ENCODE measurements around the gene SDK1.

SDK1 gene

GRCh38 chr7:3495954-3496353 lies 194.9 kb downstream of the SDK1 start:
- H3K4me3 ChIP-seq (ENCODE audit: low read depth, low read length): no peak overlapping the region
- DNase-seq (ENCODE audit: low read depth): no peak
- no peak for TF ChIP-seq CTCF (IDR thresholded peaks at IDR 0.05; ENCODE audit: control insufficient read depth, extremely low read depth, insufficient read depth)

- DNase-seq (ENCODE audit: low read depth): no peak
- no peak for TF ChIP-seq CTCF (IDR thresholded peaks at IDR 0.05; ENCODE audit: control insufficient read depth, extremely low read depth, insufficient read depth)
- no peak overlapping the region for H3K4me3 ChIP-seq (ENCODE audit: low read depth, low read length)
Measured at GRCh38 chr7:3497796-3498195, 196.7 kb downstream of the SDK1 start.

- H3K4me3 ChIP-seq (ENCODE audit: low read depth, low read length): no peak overlapping the region
- TF ChIP-seq CTCF (IDR thresholded peaks at IDR 0.05; ENCODE audit: control insufficient read depth, extremely low read depth, insufficient read depth): no peak
- peak; percentile 69 for DNase-seq (ENCODE audit: low read depth)
Measured at GRCh38 chr7:3501671-3502070, 200.6 kb downstream of the SDK1 start.

- no peak for DNase-seq (ENCODE audit: low read depth)
- no peak for TF ChIP-seq CTCF (IDR thresholded peaks at IDR 0.05; ENCODE audit: control insufficient read depth, extremely low read depth, insufficient read depth)
- no peak overlapping the region for H3K4me3 ChIP-seq (ENCODE audit: low read depth, low read length)
Measured at GRCh38 chr7:3504384-3504783, 203.3 kb downstream of the SDK1 start.

- no peak for TF ChIP-seq CTCF (IDR thresholded peaks at IDR 0.05; ENCODE audit: control insufficient read depth, extremely low read depth, insufficient read depth)
- H3K4me3 ChIP-seq (ENCODE audit: low read depth, low read length): no peak overlapping the region
- no peak for DNase-seq (ENCODE audit: low read depth)
Measured at GRCh38 chr7:3510101-3511020, 209.3 kb downstream of the SDK1 start.

- DNase-seq (ENCODE audit: low read depth): no peak
- TF ChIP-seq CTCF (IDR thresholded peaks at IDR 0.05; ENCODE audit: control insufficient read depth, extremely low read depth, insufficient read depth): no peak
- no peak overlapping the region for H3K4me3 ChIP-seq (ENCODE audit: low read depth, low read length)
Measured at GRCh38 chr7:3517344-3517743, 216.3 kb downstream of the SDK1 start.

- TF ChIP-seq CTCF (IDR thresholded peaks at IDR 0.05; ENCODE audit: control insufficient read depth, extremely low read depth, insufficient read depth): no peak
- peak; percentile 61 for DNase-seq (ENCODE audit: low read depth)
- no peak overlapping the region for H3K4me3 ChIP-seq (ENCODE audit: low read depth, low read length)
Measured at GRCh38 chr7:3518546-3518945, 217.5 kb downstream of the SDK1 start.
